C4-2B (cell line): Measurements from ENCODE around the gene URB1.

ENCODE experiments used
- ZFX ChIP-seq: fragments of 450-650 bp; IDR thresholded peaks from 2 replicates; pipeline ENCODE4 v1.6.1; 2017
- TF ChIP-seq, protein P1 (sequence below): fragments of 450-650 bp; conservative IDR thresholded peaks from 2 replicates; pipeline ENCODE4 v1.5.1; 2017; ENCODE audit warnings: mild to moderate bottlenecking

DNA sequence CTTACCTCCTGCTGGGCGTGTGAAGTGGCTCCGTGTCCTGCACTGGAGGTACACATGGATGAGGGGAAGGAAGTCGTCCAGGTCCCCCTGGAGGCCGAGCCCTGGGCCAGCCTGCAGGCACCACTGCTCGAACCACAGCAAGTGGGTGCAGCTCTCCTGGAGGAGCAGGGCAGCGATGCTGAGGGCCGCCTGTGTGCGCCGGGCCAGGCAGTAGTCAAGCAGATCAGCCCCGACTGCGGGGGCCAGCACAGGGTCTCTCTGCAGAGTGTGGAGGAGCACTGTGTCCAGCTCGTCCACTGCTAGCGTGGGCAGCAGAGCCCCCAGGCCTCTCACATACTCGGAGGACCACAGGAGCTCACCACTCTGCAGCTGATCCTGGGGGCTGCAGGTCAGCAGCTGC, 45.9 kb downstream of the URB1 start:
- TF ChIP-seq, protein P1, sequence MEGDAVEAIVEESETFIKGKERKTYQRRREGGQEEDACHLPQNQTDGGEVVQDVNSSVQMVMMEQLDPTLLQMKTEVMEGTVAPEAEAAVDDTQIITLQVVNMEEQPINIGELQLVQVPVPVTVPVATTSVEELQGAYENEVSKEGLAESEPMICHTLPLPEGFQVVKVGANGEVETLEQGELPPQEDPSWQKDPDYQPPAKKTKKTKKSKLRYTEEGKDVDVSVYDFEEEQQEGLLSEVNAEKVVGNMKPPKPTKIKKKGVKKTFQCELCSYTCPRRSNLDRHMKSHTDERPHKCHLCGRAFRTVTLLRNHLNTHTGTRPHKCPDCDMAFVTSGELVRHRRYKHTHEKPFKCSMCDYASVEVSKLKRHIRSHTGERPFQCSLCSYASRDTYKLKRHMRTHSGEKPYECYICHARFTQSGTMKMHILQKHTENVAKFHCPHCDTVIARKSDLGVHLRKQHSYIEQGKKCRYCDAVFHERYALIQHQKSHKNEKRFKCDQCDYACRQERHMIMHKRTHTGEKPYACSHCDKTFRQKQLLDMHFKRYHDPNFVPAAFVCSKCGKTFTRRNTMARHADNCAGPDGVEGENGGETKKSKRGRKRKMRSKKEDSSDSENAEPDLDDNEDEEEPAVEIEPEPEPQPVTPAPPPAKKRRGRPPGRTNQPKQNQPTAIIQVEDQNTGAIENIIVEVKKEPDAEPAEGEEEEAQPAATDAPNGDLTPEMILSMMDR = no peak
- no peak for TF ChIP-seq ZFX
